IMR-90 (cell line): Measurements from ENCODE around the gene NQO2. TPM values are rescaled to one million over a fixed set of nuclear protein-coding genes. Genes with fewer than 3 reads are reported as not detected.

ENCODE experiments used
- ATAC-seq: fragments of 200-7000 bp; cut with Tn5 transposase; 2 replicates; pipeline ENCODE4 v1.9.1; 2020; ENCODE audit warnings: low read depth, mild to moderate bottlenecking, moderate library complexity
- BruUV-seq: library from RNA; stranded (reverse); fragments of 400-500 nt; replicated peaks from 2 replicates; lab custom pipeline; 2021; lab: Mats Ljungman, UMichigan
- CTCF ChIA-PET: fragments of 300-600 bp; formaldehyde crosslinking; extraction: SDS; loops from one replicate; lab custom pipeline; 2021; ENCODE audit warnings: antibody characterized with exemption; lab: Yijun Ruan, JAX
- POLR2A ChIA-PET: fragments of 300-600 bp; sonication (Branson Sonifier 250); formaldehyde crosslinking; loops from one replicate; lab custom pipeline; 2022; ENCODE audit warnings: antibody characterized with exemption; ENCODE audit not compliant: unreplicated experiment; lab: Charles Lee
- DNase-seq: peaks from one replicate; pipeline ENCODE4 v3.0.0; 2013
- H2AFZ ChIP-seq: replicated peaks from 2 replicates; pipeline ENCODE3; 2013; ENCODE audit warnings: low read length, mild to moderate bottlenecking; ENCODE audit not compliant: poor library complexity
- H2AK5ac ChIP-seq: 2 replicates; pipeline ENCODE4 v1.6.1; 2013; ENCODE audit warnings: low read depth, low read length, inconsistent platforms
- H2AK9ac ChIP-seq: replicated peaks from 2 replicates; pipeline ENCODE3; 2013; ENCODE audit warnings: mild to moderate bottlenecking, low read depth, low read length, moderate library complexity; ENCODE audit not compliant: poor library complexity
- H2BK120ac ChIP-seq: 2 replicates; pipeline ENCODE4 v1.6.1; 2013; ENCODE audit warnings: low read depth, low read length, inconsistent platforms
- H2BK15ac ChIP-seq: 3 replicates; pipeline ENCODE4 v1.6.1; 2013; ENCODE audit warnings: low read depth, low read length, inconsistent platforms
- H2BK20ac ChIP-seq: 2 replicates; pipeline ENCODE4 v1.6.1; 2013; ENCODE audit warnings: low read depth, mild to moderate bottlenecking, inconsistent platforms, low read length, moderate library complexity
- H2BK5ac ChIP-seq: 2 replicates; pipeline ENCODE4 v1.6.1; 2013; ENCODE audit warnings: mild to moderate bottlenecking, low read depth, low read length, inconsistent platforms; ENCODE audit not compliant: poor library complexity, severe bottlenecking
- H3K14ac ChIP-seq: replicated peaks from 2 replicates; pipeline ENCODE4 v1.6.1; 2013; ENCODE audit warnings: low read depth, low read length, inconsistent platforms
- H3K18ac ChIP-seq: 2 replicates; pipeline ENCODE4 v1.6.1; 2013; ENCODE audit warnings: low read depth, low read length, control low read depth
- H3K23ac ChIP-seq: 2 replicates; pipeline ENCODE4 v1.6.1; 2013; ENCODE audit warnings: low read depth, low read length, inconsistent platforms
- H3K27ac ChIP-seq: 2 replicates; pipeline ENCODE4 v1.5.1; 2013; ENCODE audit warnings: mild to moderate bottlenecking, control low read depth, low read length; ENCODE audit not compliant: insufficient read depth
- H3K27me3 ChIP-seq: 2 replicates; pipeline ENCODE4 v1.6.1; 2013; ENCODE audit warnings: low read length; ENCODE audit not compliant: control insufficient read depth, insufficient read depth
- H3K36me3 ChIP-seq: 2 replicates; pipeline ENCODE4 v1.6.1; 2013; ENCODE audit warnings: low read length, mixed read lengths; ENCODE audit not compliant: control insufficient read depth, insufficient read depth
- H3K4ac ChIP-seq: 2 replicates; pipeline ENCODE4 v1.6.1; 2013; ENCODE audit warnings: low read depth, low read length, inconsistent platforms
- H3K4me1 ChIP-seq: 2 replicates; pipeline ENCODE4 v1.6.1; 2013; ENCODE audit warnings: low read length, mixed read lengths; ENCODE audit not compliant: control insufficient read depth, insufficient read depth
- H3K4me2 ChIP-seq: 2 replicates; pipeline ENCODE4 v1.6.1; 2013; ENCODE audit warnings: low read depth, mild to moderate bottlenecking, control low read depth, low read length, moderate library complexity
- H3K4me3 ChIP-seq: 2 replicates; pipeline ENCODE4 v1.5.1; 2013; ENCODE audit warnings: low read depth, mild to moderate bottlenecking, control low read depth, low read length, moderate library complexity; ENCODE audit not compliant: insufficient read depth
- H3K56ac ChIP-seq: 2 replicates; pipeline ENCODE4 v1.6.1; 2013; ENCODE audit warnings: low read length, inconsistent platforms; ENCODE audit not compliant: insufficient read depth; ENCODE audit errors: extremely low read depth
- H3K79me1 ChIP-seq, 2 experiments: 2 replicates each; pipeline ENCODE4 v1.6.1; 2013; ENCODE audit warnings: low read length in 2 of 2, inconsistent platforms in 1 of 2, low read depth in 1 of 2
- H3K9ac ChIP-seq: 2 replicates; pipeline ENCODE4 v1.6.1; 2013; ENCODE audit warnings: low read depth, low read length, control low read depth
- H3K9me1 ChIP-seq: 2 replicates; pipeline ENCODE4 v1.6.1; 2013; ENCODE audit warnings: low read length, inconsistent platforms; ENCODE audit not compliant: insufficient read depth
- H3K9me3 ChIP-seq: 2 replicates; pipeline ENCODE4 v1.6.1; 2013; ENCODE audit warnings: low read length; ENCODE audit not compliant: control insufficient read depth, insufficient read depth
- H4K20me1 ChIP-seq: 2 replicates; pipeline ENCODE4 v1.6.1; 2013; ENCODE audit warnings: low read length, inconsistent platforms; ENCODE audit not compliant: insufficient read depth
- H4K5ac ChIP-seq: 2 replicates; pipeline ENCODE4 v1.6.1; 2013; ENCODE audit warnings: mild to moderate bottlenecking, low read depth, low read length, control low read depth
- H4K8ac ChIP-seq, 2 experiments: 2 replicates each; pipeline ENCODE4 v1.6.1; 2013; ENCODE audit warnings: low read depth in 2 of 2, low read length in 2 of 2, control low read depth in 1 of 2, inconsistent platforms in 1 of 2
- H4K91ac ChIP-seq: 2 replicates; pipeline ENCODE4 v1.6.1; 2013; ENCODE audit warnings: low read depth, low read length, inconsistent platforms; ENCODE audit not compliant: insufficient read depth
- BHLHE40 ChIP-seq: fragments of 150-350 bp; IDR thresholded peaks from 2 replicates; pipeline ENCODE4 v1.6.1; 2016; ENCODE audit warnings: mild to moderate bottlenecking, low read depth, low read length
- CEBPB ChIP-seq: IDR thresholded peaks from 2 replicates; pipeline ENCODE4 v1.6.1; 2012; ENCODE audit warnings: low read depth, low read length, improper control_type of control experiment
- RFX5 ChIP-seq: IDR thresholded peaks from 2 replicates; pipeline ENCODE4 v1.8.0; 2012; ENCODE audit warnings: low read depth, mild to moderate bottlenecking, low read length, moderate library complexity
- WGBS, 2 experiments: methylation state at CpG; one replicate each; pipeline versions ENCODE4 v1.1.5 to v1.1.7; 2013; ENCODE audit warnings: missing lambda C conversion rate in 2 of 2; ENCODE audit not compliant: insufficient read length in 1 of 2; ENCODE audit errors: extremely low coverage in 2 of 2; 5-methylcytosine and 5-hydroxymethylcytosine counted together
- dilution Hi-C: fragments of 300-500 bp; cut with HindIII; formaldehyde crosslinking; loops from one replicate; pipeline ENCODE4 v1.14.3; 2018; ENCODE audit warnings: low sequenced_read_pairs; ENCODE audit not compliant: unreplicated experiment
- in situ Hi-C: fragments of 300-500 bp; cut with MboI; formaldehyde crosslinking; loops from 3 replicates; pipeline ENCODE4 v1.14.3; 2019; ENCODE audit warnings: low sequenced_read_pairs, inconsistent platforms, mixed read lengths
- intact Hi-C: fragments of 100-400 bp; cut with micrococcal nuclease; formaldehyde crosslinking; loops from 2 replicates; pipeline ENCODE4 v1.10.0; 2022
- polyA plus RNA-seq, 3 experiments: library from polyadenylated mRNA; depleted of rRNA; stranded (reverse); fragments of >200 nt; gene quantifications; 2 replicates each; pipeline ENCODE4 v1.2.3, GENCODE V29; 2012; ENCODE audit warnings: low replicate concordance in 1 of 3
- total RNA-seq: library from RNA; depleted of rRNA; stranded (reverse); fragments of >200 nt; gene quantifications from 2 replicates; pipeline ENCODE4 v1.2.3, GENCODE V29; 2012
- TF ChIP-seq, protein P1 (sequence below): fragments of 150-350 bp; IDR thresholded peaks from 2 replicates; pipeline ENCODE4 v1.6.1; 2016; ENCODE audit warnings: low read depth, mild to moderate bottlenecking, low read length, moderate library complexity, borderline replicate concordance

NQO2 gene
- total and polyA plus RNA-seq, 2 of the 4 experiments (the other 2 are of a cell fraction): 42.5 to 72.1 TPM

DNA sequence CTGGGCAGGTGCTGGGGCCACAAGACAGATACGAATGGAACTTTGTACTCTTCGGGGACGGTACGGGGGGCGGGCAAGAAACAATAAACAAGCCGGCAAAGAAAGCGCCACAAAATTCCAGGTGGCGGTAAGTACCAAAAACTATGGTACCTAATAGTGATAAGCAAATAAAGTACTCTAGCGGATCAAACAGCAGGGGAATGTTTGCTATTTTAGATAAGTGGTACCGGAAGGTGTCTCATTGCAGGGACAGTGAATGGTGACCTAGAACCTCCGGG is 53.5 kb downstream of the NQO2 start:
- H3K23ac ChIP-seq: no peak overlapping the region
- no peaks in the 10 kb centered on the region for H3K79me1 ChIP-seq
- CTCF ChIA-PET: interaction anchor here (1.0 to 1.4 kb wide), 3 partner anchors 8 to 101 kb away, joined by 3 to 5 read pairs (median 3); no protein-coding TSS in a partner anchor
- no peak overlapping the region for H2BK5ac ChIP-seq
- no peak overlapping the region for H3K27ac ChIP-seq
- no peak overlapping the region for H4K5ac ChIP-seq
- no peak overlapping the region for H2BK120ac ChIP-seq
- no peaks in the 10 kb centered on the region for H3K36me3 ChIP-seq
- POLR2A ChIA-PET: interaction anchor here (0.6 to 1.0 kb wide), 2 partner anchors 15 to 53 kb away, joined by 3 to 6 read pairs; partner anchors contain the start of gene NQO2
- TF ChIP-seq BHLHE40 (no peak), CEBPB (no peak), RFX5 (no peak)
- TF ChIP-seq, protein P1, sequence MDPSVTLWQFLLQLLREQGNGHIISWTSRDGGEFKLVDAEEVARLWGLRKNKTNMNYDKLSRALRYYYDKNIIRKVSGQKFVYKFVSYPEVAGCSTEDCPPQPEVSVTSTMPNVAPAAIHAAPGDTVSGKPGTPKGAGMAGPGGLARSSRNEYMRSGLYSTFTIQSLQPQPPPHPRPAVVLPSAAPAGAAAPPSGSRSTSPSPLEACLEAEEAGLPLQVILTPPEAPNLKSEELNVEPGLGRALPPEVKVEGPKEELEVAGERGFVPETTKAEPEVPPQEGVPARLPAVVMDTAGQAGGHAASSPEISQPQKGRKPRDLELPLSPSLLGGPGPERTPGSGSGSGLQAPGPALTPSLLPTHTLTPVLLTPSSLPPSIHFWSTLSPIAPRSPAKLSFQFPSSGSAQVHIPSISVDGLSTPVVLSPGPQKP: no peak
- no TSS peak for BruUV-seq
- no peak overlapping the region for H4K91ac ChIP-seq
- peaks cover 10% of the 10 kb centered on the region; the same call in 1 of the 2 replicates for H3K27me3 ChIP-seq
- peaks cover 3% of the 10 kb centered on the region; the same call in 1 of the 2 replicates for H3K9me1 ChIP-seq
- H3K9ac ChIP-seq: no peak overlapping the region; the same call in 1 of the 2 replicates
- no peak overlapping the region for H3K4me3 ChIP-seq
- 56% methylated on average over 3 of the region's 11 CpGs; no CpG with 5 or more reads in 1 of the 2 experiments for WGBS, 2 experiments
- H4K8ac ChIP-seq: peak overlapping the region; percentile 79
- no peak overlapping the region for H3K18ac ChIP-seq
- DNase-seq (no peak), ATAC-seq (no peak)
- H3K14ac ChIP-seq: 0 out of 2 replicates have a peak overlapping the region, but pooled peaks have one; percentile 3
- intact Hi-C loops (loop anchor here (1.0 kb wide), 1 partner anchor 54 kb away; the partner anchor contains the start of gene NQO2), dilution Hi-C loops (no loop called here), in situ Hi-C loops (loop anchor here (10.0 kb wide), 2 partner anchors 58 to 208 kb away; partner anchors contain the start of genes NQO2 and SERPINB1)
- no peak overlapping the region for H2BK20ac ChIP-seq
- H4K20me1 ChIP-seq: no peaks in the 10 kb centered on the region
- H3K4me2 ChIP-seq: peak overlapping the region; percentile 91
- H2AK9ac ChIP-seq: peak overlapping the region; percentile 70
- H3K9me3 ChIP-seq: no peaks in the 10 kb centered on the region
- H3K4ac ChIP-seq: no peak overlapping the region; the same call in 1 of the 2 replicates
- H3K4me1 ChIP-seq: no peaks in the 10 kb centered on the region
- H2BK15ac ChIP-seq: no peak overlapping the region
- no peak overlapping the region for H3K56ac ChIP-seq
- no peak overlapping the region for H2AK5ac ChIP-seq
- peak overlapping the region; percentile 98 for H2AFZ ChIP-seq
